GM18907 (cell line): Measurements from ENCODE around the gene OSBPL2.

Source experiments
- ATAC-seq: cut with Tn5 transposase; IDR thresholded peaks from one replicate; pipeline ENCODE4 v1.9.1; 2021; ENCODE audit warnings: mild to moderate bottlenecking, moderate library complexity; ENCODE audit not compliant: unreplicated experiment

The OSBPL2 gene

GRCh38 chr20:62237801-62238568 is at the start of gene OSBPL2:
Gene OSBPL2 (plus strand): TSS chr20:62238521. CDS start chr20:62256185, 17,664 bp downstream.
- ATAC-seq, result peak; percentile 98

GRCh38 chr20:62190639-62191411 is 47.5 kb upstream of the OSBPL2 start:
- no peak for ATAC-seq

DNA sequence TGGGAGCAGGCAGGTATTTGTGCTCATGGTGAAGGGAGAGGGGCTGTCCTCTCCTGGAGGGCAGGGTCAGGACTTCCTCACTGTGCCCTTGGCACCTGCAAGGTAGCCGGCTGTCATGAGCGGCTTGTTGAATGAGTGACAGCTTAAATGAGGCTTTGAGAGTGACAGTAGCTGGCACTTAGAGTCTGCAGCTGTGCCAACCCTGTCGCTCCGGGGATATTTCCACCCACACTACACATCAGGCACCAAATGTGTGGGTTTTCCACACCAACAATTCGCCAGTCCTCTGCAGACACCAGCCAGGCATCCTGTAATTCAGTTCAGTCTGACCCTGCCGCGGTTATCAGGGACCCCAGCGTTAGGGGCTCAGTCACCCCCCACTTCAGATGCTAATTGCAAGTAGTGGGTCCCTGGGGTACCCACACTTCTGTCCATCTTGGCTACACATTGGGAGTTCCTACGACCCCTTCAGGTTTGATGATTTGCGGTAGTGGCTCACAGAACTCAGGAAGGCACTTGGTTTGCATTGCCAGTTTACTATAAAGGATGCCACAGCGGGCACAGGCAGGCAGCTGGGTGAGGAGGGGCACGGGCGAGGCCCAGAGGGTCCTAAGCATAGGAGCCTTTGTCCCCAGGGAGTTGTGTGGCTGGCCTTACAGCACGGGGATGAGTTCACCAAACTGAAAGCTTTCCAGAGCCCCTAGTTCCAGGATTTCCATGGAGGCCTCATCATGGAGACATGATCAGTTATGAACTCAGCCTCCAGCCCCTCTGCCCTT is 46.4 kb upstream of the OSBPL2 start:
- ATAC-seq, result no peak

GRCh38 chr20:62192635-62193034 is 45.7 kb upstream of the OSBPL2 start:
- ATAC-seq, result no peak

DNA sequence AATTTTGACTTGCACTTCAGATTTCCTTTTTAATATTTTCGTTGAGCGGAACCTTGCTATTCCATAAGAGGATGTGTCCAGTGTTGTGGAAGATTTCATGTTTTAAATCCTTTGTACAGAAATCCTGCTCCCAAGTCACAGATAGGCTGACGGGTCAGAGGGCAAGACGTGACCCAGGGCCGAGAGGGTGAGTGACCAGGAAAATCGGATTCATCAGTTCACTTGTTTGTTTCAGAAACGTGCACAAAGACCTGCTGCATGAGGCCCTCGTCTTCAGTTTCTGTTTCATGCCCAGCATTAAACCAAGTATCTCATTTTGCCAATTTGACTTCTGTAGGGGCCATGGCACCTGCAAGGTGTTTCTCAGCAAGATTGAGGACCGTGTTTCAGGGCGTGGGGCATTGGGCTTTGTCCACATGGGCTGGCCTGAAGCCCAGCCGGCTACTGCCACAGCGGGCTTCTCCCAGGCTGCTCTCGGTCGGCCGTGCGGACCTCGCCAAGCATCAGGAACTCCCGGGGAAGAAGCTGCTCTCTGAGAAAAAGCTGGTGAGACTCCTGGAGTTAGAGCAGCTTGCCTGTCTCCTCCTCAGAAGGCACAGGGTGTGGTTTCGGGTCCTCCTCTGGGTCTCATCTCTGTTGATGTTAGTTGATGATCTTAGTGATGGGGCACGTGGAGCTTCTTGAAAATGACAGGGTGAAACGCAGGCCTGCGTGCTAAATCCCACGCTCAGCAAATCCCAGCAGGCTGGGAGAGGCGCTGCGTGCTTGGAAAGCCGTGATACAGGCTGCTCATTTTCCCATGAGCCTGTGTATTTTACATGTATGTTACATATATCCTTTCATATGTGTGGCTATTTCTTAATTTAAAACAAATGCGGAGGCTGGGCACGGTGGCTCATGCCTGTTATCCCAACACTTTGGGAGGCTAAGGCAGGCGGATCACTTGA is 45.0 kb upstream of the OSBPL2 start:
- ATAC-seq, result no peak

- ATAC-seq, result no peak
Observed at GRCh38 chr20:62195075-62195405, 43.3 kb upstream of the OSBPL2 start.

- ATAC-seq, result no peak
Observed at GRCh38 chr20:62195736-62196135, 42.6 kb upstream of the OSBPL2 start.

GRCh38 chr20:62196286-62196685 is 42.0 kb upstream of the OSBPL2 start:
- no peak for ATAC-seq

DNA sequence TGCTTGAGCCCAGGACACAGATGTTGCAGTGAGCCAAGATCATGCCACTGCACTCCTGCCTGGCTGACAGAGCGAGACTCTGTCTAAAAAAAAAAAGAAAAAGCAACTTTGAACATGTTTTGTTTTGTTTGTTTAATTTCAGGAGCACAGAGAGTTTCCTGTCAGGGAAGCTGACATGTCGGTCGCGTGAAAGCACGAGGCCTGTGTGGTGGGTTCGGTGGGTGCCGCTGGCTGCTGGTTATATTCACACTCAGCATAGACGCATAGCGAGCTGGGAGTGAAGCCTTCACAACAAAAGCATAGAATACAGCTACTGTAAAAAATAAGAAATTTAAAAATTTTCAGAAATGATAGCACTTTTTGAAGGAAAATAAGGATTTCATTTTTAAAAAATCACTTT is 41.0 kb upstream of the OSBPL2 start:
- no peak for ATAC-seq

DNA sequence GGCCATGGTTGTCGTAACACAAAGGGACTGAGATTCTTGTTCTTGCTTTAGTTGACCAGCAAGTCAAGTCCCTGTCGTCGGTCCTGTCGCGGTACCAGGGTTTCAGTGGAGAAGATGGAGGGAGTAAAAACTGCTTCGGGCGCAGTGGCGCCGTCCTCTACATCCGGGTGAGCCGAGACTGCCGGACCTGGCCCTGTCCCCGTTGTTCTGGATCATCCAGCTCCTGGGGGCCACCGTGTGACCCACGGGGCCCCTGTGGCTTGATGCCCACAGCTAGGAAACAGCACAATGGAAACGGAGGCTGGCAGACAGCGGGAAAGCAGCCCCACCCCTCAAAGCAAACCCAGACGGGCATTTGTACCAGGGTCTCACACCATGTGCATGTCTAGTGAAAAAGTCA is 40.5 kb upstream of the OSBPL2 start:
- ATAC-seq, result no peak

GRCh38 chr20:62198496-62198895 is 39.8 kb upstream of the OSBPL2 start:
- no peak for ATAC-seq

- no peak for ATAC-seq
Observed at GRCh38 chr20:62198931-62199330, 39.4 kb upstream of the OSBPL2 start.

DNA sequence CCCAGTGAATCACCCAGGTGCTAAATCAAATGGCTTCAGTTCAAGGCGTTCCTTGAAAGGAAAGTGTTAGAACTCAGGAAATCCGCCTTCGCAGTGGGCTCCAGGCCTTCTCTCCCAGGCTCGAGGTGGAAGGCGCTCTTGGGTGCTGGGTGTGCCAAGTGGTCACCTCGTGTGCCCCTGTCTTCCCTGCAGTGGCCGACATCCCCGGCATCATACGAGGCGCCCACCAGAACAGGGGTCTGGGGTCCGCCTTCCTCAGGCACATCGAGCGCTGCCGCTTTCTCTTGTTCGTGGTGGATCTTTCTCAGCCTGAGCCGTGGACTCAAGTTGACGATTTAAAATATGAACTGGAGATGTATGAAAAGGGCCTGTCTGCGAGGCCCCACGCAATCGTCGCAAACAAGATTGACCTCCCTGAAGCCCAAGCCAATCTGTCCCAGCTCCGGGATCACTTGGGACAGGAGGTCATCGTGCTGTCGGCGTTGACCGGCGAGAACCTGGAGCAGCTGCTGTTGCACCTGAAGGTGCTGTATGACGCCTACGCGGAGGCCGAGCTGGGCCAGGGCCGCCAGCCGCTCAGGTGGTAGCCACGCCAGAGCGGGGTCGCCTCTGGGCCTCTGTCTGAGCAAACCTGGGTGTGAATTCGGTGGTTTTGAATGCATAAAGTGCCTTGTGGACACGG is 37.7 kb upstream of the OSBPL2 start:
- no peak for ATAC-seq

- peak; percentile 62 for ATAC-seq
Observed at GRCh38 chr20:62201173-62202082, 36.9 kb upstream of the OSBPL2 start.

DNA sequence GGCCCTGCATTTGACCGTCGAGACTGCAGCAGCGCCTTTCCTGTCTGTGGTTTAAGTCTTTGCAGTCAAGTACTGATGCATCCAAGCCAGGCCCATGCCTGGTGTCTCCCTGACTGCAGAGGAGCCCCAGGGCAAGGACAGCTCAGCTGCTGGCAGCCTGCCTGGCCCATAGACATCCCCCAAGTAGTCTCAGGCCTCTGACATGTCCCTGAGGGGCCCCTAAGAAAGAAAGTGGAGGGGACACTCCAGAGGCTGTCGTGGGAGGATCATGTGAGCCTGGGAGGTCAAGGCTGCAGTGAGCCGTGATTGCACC is 36.3 kb upstream of the OSBPL2 start:
- ATAC-seq, result no peak

DNA sequence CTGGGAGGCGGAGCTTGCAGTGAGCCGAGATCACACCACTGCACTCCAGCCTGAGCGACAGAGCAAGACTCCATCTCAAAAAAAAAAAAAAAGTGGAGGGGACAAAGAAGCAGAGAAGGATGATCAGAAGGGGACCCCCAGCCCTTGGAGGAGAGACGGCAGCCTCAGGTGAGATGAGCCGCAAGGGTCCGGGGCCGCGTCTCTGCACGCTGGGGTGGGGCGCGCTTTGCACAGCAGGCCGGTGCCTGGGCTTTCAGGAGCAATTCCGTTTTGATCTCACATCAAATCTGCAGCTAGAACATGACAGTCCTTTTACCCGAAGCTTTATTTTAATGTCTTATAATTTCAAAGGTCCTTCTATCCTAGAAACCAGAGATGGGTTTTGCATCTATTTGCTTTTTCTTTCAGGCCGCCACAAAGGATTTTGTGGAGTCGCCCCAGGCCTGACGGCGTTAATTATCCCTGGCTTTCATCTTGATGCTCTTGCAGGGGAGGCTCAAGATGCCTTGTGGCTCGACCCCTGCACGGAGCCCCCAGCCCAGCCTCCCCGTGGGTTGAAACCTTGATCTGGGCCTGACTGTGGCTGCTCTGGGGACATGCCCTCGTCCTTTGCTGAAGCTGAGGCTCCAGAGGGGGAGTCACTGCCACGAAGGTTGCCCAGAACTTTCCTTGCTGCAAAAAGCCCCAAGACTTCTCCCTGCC is 35.5 kb upstream of the OSBPL2 start:
- no peak for ATAC-seq

DNA sequence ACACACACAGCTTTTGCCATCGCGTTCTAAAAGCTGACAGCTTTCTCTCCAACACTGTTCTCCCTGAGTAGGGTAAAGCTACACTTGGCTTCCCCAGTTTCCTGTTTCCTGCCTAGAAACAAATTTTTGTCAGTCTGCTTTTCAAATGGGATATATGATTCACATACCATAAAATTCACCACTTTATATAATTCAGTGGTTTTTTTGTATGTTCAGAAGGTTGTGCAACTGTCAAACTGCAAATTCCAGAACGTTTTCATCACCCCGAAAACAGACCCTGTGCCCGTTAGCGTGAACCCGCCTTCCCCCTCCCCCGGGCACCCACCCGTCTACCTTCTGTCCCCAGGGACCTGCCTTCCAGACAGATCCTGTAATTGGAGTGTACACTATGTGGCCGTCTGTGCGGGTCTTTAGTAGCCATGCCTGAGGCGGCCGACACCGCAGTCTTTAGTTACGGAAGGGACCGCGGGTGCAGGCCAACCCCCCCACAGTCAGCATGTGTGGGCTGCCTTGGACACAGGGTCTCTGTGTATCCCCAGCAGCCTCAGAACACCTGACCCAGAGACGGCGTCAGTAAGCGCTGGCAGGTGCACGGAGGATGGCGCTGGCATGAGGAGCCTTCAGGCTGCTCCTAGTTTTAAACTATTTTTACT is 34.8 kb upstream of the OSBPL2 start:
- ATAC-seq, result no peak
